ENCODE data around the gene ASS1.

The ASS1 gene

GRCh38 chr9:130463763-130464745 is 19.3 kb downstream of the ASS1 start:
- Histone ChIP-seq H3K9me2 (replicated peaks; ENCODE audit: control insufficient read depth, low read length) (no peaks in the 10 kb centered on the region), H3F3A (ENCODE audit: control insufficient read depth, insufficient read depth) (no peaks in the 10 kb centered on the region), H3K36me3 (ENCODE audit: control insufficient read depth, low read length) (no peaks in the 10 kb centered on the region), H3K27me3 (ENCODE audit: control insufficient read depth, low read length) (peaks cover 5% of the 10 kb centered on the region), H4K20me1 (ENCODE audit: control insufficient read depth, insufficient read depth, low read depth, low read length) (no peaks in the 10 kb centered on the region), H3K4me1 (ENCODE audit: control insufficient read depth, low read length) (no peaks in the 10 kb centered on the region), H3K4me2 (ENCODE audit: low read length) (no peak overlapping the region), H3K79me2 (ENCODE audit: control insufficient read depth, low read length) (no peaks in the 10 kb centered on the region), H3K9me3 (ENCODE audit: control insufficient read depth, insufficient read depth, low read length) (no peaks in the 10 kb centered on the region), H3K27ac (ENCODE audit: low read depth, low read length) (no peak overlapping the region), H3K4me3 (ENCODE audit: low read length) (no peak overlapping the region)
- TF ChIP-seq EZH2phosphoT487 (IDR thresholded peaks at IDR 0.05; ENCODE audit: borderline replicate concordance, low read length) (no peak), CTCF (IDR thresholded peaks at IDR 0.05; ENCODE audit: low read depth, low read length, poor library complexity, severe bottlenecking) (no peak)

GRCh38 chr9:130465383-130466096 is 20.8 kb downstream of the ASS1 start:
- H3K79me2 ChIP-seq (ENCODE audit: control insufficient read depth, low read length): no peaks in the 10 kb centered on the region
- H4K20me1 ChIP-seq (ENCODE audit: control insufficient read depth, insufficient read depth, low read depth, low read length): no peaks in the 10 kb centered on the region
- no peaks in the 10 kb centered on the region for H3F3A ChIP-seq (ENCODE audit: control insufficient read depth, insufficient read depth)
- H3K27ac ChIP-seq (ENCODE audit: low read depth, low read length): no peak overlapping the region
- no peaks in the 10 kb centered on the region for H3K9me3 ChIP-seq (ENCODE audit: control insufficient read depth, insufficient read depth, low read length)
- no peak for TF ChIP-seq EZH2phosphoT487 (IDR thresholded peaks at IDR 0.05; ENCODE audit: borderline replicate concordance, low read length)
- TF ChIP-seq CTCF (IDR thresholded peaks at IDR 0.05; ENCODE audit: low read depth, low read length, poor library complexity, severe bottlenecking): no peak
- peaks cover 12% of the 10 kb centered on the region for H3K27me3 ChIP-seq (ENCODE audit: control insufficient read depth, low read length)
- H3K9me2 ChIP-seq (replicated peaks; ENCODE audit: control insufficient read depth, low read length): no peaks in the 10 kb centered on the region
- H3K4me1 ChIP-seq (ENCODE audit: control insufficient read depth, low read length): no peaks in the 10 kb centered on the region
- no peak overlapping the region for H3K4me2 ChIP-seq (ENCODE audit: low read length)
- H3K4me3 ChIP-seq (ENCODE audit: low read length): no peak overlapping the region
- H3K36me3 ChIP-seq (ENCODE audit: control insufficient read depth, low read length): no peaks in the 10 kb centered on the region

GRCh38 chr9:130466537-130467217 is 21.9 kb downstream of the ASS1 start:
- Histone ChIP-seq H3K9me2 (replicated peaks; ENCODE audit: control insufficient read depth, low read length) (no peaks in the 10 kb centered on the region), H4K20me1 (ENCODE audit: control insufficient read depth, insufficient read depth, low read depth, low read length) (no peaks in the 10 kb centered on the region), H3K4me2 (ENCODE audit: low read length) (no peak overlapping the region), H3K9me3 (ENCODE audit: control insufficient read depth, insufficient read depth, low read length) (no peaks in the 10 kb centered on the region), H3K27ac (ENCODE audit: low read depth, low read length) (no peak overlapping the region), H3K36me3 (ENCODE audit: control insufficient read depth, low read length) (no peaks in the 10 kb centered on the region), H3K79me2 (ENCODE audit: control insufficient read depth, low read length) (no peaks in the 10 kb centered on the region), H3K4me1 (ENCODE audit: control insufficient read depth, low read length) (no peaks in the 10 kb centered on the region), H3K4me3 (ENCODE audit: low read length) (no peak overlapping the region), H3K27me3 (ENCODE audit: control insufficient read depth, low read length) (peaks cover 12% of the 10 kb centered on the region), H3F3A (ENCODE audit: control insufficient read depth, insufficient read depth) (no peaks in the 10 kb centered on the region)
- no peak for TF ChIP-seq EZH2phosphoT487 (IDR thresholded peaks at IDR 0.05; ENCODE audit: borderline replicate concordance, low read length)
- no peak for TF ChIP-seq CTCF (IDR thresholded peaks at IDR 0.05; ENCODE audit: low read depth, low read length, poor library complexity, severe bottlenecking)
